Caki2 (cell line): Measurements from ENCODE around the gene ENO3. TPM values are rescaled to one million over a fixed set of nuclear protein-coding genes. Genes with fewer than 3 reads are reported as not detected.

Source experiments
- DNase-seq: peaks from one replicate; pipeline ENCODE4 v3.0.0-alpha.2; 2015; ENCODE audit warnings: low read depth
- in situ Hi-C: cut with HindIII; loops from 2 replicates; pipeline ENCODE4 v1.10.0; 2016; ENCODE audit warnings: low sequenced_read_pairs, low pct_unique_long_range_greater_than_20kb, mixed read lengths
- total RNA-seq: library from RNA; depleted of rRNA; stranded (reverse); fragments of >200 nt; shearing (Covaris generic); gene quantifications from 2 replicates; pipeline ENCODE4 v1.2.3, GENCODE V29; 2014; ENCODE audit warnings: low replicate concordance

Gene ENO3
- total RNA-seq, 1 experiment from 2014 or later = 4.5 TPM

DNA sequence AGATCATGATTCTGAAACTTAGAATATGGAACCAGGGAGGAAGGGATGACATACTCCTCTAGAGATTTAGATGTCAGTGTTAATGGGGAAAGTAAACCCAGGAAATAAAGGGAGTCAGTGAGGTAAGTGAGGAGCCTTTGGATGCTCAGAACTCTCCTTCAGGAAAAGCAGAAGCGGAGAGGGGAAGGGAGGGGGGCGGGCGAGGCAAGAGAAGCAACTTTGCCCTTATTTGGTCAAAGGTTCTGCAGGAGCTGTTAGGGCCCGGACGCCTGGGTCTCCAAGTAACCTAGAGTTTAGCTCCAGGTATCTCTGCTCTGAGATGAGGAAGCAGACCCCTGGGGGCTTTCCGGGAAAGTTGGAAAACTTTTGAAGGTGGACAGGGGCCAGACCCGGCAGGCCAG lies 3.9 kb upstream of the ENO3 start:
- in situ Hi-C loops = no loop called here
- DNase-seq = peak; percentile 26

DNA sequence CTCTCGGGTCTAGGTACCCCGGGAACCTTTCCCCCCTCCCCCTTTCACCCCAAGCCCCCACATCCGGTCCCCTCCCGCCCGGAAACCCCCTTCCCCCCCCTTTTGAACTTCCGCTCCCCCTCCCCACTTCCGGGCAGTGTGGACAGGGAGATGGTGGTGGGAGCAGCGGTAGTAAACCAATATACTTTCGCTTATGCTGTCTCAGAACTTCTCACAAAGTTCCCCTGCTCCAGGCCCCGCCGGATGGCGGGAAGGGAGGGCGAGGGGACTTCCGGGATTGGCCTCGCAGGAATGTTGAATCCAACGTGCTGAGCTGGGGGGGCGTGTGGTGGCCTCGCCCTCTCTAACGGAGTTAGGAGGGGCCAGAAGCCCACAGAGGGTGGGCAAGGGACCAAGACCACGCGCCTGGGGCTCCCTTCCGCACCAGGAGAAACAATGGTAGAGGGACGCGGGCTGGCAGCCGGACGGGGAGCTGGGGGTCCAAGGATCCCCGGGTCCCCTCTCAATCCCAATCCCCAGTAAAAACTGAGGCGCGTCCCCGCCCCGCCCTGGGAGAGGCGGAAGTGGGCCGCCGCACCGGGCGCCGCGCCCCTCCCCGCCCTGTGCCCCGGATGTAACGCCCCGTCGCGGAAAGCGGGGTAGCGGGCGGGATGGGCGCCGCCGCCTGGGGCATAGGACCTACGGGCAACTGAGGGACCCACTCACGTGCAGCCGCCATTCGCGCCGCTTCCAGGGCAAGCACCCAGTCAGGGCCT lies 3.3 kb upstream of the ENO3 start:
- DNase-seq = peak; percentile 63
- in situ Hi-C loops = no loop called here

DNA sequence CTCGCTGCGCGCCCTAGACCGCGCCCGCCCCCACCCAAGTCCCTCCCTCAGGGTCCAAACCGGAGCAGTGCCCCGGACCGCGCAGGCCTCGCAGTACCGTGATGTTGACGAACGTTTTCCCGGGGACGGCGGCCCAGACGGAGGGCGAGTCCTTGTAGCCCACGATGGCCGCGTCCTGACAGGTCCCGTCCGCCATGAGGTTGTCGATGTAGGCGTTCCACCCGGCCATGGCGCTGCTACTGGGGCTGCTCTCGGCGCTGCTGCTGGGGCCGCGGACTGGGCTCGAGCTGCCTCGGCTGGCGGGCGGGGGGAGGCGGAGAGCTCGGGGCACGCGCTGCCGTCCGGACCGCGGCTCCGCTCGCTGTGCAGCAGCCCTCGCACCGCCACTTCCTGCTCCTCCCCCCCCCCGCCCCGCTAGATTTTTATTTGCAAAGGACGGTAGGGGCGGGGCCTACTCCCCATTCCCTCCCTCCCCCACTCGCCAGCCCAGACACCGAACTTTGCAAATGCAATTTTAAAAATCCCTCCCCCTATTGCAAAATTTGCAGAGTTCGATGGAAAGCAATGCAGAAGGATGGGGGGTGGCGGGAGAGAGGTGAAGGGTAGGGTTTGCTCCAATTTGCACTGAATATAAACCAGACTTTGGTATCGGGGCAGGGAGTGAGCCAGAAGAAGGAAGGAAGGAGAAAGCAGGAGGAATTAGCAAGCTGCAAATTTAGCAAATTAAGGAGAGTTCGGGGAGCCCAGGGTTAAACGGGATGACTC lies 2.6 kb upstream of the ENO3 start, which contains the start of gene PFN1:
PFN1 (minus strand) TSS at position 365 of the 765 bp plus-strand sequence; CDS start at position 229, 136 bp downstream.
- DNase-seq = peak; percentile 87
- in situ Hi-C loops = no loop called here

DNA sequence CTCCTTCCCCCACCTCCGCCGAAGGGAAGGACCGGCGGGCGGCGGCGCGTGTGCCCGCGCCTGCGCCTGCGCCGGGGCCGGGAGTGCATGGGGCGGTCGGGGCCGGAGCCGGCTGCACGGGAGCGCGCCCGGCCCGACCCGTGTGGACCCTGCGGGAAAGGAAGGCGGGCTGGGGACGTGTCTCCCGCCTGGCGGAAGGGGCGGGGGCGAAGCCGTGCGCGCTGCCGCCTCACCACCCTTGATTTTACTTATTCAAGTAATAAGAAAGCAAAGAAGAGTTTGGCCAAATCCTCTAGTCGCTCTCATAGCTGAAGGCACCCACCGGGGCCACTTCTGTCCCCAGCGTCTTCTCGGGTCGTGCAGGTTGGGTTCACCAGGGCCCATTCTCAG lies 2.0 kb upstream of the ENO3 start:
- DNase-seq = peak; percentile 95
- in situ Hi-C loops = no loop called here

DNA sequence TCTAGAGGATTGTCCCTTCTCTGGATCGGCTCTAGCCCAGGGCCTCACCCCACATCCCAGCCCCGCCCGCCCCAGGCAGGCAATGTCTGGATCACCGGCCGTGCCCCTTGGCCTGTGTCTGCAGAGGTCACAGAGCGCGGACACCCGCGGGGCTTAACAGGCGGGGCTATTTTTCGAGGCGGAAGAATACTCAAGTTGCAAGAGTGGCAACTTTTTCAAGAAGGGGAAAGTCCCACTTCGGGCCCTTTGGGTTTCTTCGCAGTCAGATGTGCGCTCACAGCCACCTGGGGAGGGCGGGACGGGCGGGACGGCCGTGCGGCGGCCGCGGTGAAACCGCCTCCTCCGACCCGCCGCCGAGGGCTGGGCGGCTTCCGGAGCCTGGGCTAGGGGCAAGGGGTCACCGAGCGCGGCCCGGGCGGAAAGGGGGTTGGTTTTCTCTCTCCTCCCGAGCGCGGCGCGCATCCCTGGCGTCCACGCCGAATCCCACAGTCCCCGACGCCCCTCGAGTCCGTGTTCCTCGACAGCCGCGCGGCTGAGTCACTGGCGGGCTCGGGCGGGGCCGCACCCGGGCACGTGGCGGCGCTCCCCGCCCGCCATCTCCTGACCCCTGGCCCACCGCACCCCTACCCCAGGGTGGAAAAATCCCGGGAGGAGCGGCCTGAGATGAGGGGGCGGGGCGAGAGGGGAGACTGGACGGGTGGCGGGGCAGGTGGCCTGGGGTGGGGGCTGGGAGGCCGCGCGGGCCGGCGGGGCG lies 1.4 kb upstream of the ENO3 start:
- DNase-seq = peak; percentile 83
- in situ Hi-C loops = no loop called here

DNA sequence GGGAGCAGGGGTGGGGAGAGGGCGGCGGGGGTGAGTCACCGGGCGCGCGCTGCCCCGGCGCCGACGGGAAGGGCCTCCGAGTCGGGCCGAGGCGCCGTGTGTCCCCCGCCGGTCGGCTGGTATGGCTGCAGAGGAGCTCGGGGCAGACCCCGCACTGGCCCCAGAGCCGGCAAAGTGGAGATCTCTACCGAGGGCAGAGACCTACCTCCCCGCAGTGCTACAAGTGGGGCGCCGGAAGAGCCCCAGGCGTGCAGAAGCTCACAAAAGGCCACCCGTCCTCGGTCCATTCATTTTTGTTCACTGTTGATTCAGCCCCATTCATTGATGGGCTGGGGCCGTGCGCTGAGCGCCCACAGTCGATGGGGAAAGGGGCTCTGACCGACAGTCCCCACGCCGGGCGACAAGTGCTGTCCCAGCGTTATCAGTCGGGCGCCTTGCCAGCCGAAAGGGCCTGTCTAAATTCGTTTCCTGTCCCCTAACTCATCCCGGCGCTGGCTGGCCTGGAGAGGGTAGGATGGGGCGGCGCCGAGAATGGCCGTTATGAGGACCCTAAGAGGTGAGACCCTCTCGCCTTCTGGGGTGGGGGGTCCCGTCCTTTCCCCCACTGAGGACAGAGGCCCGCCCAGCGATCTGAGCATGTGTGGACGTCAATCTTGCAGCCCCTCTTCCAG lies 709 bp upstream of the ENO3 start:
- peak; percentile 51 for DNase-seq
- in situ Hi-C loops = no loop called here

DNA sequence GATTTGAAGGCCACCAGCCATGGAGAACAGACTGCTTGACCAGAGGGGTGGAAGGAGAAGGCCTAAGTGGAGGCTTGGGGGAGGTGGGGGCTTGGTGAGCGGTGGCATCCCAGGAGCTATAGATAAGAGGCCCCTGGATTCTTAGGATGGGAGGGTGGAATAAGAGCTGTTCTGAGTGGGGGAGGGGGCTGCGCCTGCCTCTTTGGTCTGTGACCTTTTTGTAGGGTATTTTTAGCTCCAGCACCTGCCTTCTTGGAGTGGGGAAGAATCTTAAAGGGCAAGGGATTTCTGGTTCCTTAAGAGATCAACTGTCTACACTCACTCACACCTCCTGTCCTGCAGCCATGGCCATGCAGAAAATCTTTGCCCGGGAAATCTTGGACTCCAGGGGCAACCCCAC lies 567 bp downstream of the ENO3 start:
- no peak for DNase-seq
- in situ Hi-C loops = no loop called here

DNA sequence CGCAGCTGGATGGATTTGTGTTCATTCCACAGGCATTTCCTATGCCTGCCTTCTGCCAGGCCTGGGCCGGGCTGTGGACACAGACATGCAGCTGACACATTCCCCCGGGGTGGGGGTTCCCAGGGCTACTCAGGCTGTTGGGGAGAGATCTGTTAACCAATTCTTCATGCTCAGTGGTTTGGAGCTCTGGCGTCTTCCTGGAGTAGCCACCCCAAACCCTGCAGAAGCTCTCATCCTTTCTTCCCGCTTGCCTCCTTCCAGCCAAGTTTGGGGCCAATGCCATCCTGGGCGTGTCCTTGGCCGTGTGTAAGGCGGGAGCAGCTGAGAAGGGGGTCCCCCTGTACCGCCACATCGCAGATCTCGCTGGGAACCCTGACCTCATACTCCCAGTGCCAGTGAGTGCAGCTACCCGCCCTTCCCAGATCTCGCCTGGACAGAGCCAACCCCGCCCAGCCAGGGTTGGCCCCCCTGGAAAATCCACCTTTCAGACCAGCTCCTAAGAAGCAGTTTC lies 2.6 kb downstream of the ENO3 start:
- in situ Hi-C loops = no loop called here
- peak; percentile 58 for DNase-seq

DNA sequence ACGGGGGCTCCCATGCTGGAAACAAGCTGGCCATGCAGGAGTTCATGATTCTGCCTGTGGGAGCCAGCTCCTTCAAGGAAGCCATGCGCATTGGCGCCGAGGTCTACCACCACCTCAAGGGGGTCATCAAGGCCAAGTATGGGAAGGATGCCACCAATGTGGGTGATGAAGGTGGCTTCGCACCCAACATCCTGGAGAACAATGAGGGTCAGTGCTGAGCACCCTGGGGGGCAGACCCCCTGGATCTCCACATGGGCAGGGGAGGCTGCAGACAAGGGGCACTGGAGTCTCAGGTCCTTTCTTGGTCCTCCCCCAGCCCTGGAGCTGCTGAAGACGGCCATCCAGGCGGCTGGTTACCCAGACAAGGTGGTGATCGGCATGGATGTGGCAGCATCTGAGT lies 4.2 kb downstream of the ENO3 start:
- in situ Hi-C loops = no loop called here
- DNase-seq = no peak

DNA sequence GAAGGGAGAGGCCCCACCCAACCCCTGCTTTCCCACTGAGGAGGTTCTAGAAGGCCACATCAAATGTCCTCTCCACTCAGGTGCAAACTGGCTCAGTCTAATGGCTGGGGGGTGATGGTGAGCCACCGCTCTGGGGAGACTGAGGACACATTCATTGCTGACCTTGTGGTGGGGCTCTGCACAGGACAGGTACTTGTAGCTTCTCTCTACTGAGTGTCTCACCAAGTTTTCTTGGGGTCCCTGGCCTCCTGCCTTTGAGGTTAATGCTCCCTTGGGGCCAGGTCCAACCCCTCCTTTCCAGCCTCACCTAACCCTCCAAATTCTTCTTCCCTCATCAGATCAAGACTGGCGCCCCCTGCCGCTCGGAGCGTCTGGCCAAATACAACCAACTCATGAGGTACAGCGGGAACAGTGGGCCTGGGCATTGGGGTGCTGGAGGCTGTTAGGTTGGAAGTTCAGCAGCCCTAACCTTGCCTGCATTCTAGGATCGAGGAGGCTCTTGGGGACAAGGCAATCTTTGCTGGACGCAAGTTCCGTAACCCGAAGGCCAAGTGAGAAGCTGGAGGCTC lies 5.7 kb downstream of the ENO3 start:
- in situ Hi-C loops = no loop called here
- DNase-seq = no peak

DNA sequence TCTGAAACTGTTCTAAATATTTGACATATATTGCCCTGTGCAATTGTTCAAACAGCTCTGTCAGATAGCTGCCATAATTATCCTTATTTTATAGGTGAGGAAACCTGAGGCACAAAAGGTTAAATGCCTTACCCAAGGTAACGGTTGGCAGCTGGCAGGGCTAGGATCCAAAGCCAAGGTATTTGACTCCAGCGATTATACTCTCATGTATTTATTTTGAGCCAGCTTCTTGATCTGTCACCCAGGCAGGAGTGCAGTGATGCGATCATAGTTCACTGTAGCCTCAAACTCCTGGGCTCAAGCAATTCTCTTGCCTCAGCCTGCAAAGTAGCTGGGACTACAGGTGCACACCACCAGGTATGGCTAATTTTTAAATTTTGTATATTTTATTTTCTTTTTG lies 7.2 kb downstream of the ENO3 start:
- DNase-seq = no peak
- in situ Hi-C loops = no loop called here

DNA sequence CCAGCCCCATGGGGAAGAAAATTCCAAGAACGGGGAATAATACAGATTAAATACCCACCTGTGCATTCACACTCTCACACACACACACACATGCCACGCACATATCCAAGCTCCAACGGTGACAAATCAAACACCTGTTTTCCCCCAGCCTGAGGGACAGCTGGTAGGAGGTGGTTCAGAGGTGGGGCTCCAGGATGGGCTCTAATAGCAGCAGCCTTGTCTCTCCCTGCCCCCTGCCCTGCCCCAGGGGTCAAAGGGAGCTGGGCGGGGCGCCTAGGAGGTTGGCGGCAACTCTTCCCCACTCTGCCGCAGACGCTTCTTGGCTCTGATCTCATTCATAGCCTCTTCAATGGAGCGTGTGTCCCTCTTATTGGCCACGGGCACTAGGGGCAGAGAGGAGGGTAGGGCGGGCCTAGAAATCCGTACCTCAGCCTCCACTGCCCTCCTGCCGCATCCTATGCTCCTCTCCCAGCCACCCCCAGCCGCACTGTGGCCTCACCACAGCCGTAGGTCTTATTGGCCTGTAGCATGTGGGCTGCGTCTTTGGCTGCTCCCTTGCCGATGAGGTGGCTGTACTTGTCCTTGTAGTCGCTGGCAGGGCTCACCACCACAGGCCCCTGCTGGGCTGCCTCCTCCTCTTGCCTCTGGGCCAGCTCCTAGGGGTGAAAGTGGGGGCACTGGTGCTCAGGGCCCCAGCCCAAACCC lies 8.5 kb downstream of the ENO3 start:
- no peak for DNase-seq
- in situ Hi-C loops = no loop called here

DNA sequence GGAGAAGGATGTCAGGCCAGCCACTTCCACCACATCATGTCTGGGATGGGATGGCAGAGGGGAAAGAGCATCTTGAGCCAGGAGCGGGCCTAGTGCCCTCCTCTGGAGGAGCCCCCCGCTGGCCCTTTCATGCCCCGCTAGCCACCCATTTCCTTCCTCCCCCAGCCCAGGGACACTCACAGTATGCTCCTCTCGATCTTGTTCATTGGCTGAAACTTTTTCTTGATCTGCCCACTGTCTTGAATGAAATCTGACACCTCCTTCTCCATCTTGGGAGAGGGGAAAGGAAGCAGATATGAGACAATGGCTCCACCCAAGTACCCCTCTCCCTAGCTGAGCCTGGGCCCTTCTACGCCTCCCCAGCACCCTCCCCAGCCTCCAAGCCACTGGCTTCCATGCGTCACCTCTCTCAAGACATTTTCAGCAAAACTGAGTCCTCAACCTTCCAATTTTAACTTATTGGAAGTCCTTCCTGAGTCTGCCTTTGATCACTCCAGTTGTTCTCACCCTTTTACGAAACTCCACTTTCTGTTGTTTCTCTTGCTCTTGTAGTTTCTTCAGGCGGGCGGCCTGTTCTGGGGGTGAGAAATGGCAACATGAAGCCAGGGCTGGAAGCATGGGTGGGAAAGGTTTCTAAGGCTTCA lies 9.5 kb downstream of the ENO3 start:
- peak; percentile 48 for DNase-seq
- in situ Hi-C loops = no loop called here

DNA sequence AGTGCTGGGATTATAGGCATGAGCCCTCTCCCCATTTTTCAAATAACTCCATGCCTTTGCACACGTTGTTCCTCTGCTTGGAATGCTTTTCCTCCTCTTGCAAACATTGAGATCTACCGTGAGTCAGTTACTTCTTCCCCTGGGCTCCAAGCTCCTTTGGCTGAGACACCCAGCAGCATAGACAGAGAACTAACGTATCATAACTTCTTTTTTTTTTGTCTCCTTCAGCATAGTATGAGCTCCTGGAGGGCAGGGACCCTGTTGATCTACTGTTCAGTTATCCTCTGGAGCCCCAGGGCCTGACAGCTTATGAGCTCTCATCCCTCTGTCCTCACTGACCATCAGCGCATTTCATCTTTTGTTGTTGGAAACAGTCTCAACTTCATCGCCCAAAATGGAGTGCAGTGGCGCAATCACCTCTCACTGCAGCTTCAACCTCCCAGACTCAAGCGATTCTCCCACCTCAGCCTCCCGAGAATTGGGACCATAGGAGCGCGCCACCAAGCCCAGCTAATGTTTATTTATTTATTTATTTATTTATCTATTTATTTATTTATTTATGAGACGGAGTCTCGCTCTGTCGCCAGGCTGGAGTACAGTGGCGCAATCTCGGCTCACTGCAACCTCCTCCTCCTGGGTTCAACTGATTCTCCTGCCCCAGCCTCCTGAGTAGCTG lies 14.5 kb downstream of the ENO3 start:
- in situ Hi-C loops = no loop called here

DNA sequence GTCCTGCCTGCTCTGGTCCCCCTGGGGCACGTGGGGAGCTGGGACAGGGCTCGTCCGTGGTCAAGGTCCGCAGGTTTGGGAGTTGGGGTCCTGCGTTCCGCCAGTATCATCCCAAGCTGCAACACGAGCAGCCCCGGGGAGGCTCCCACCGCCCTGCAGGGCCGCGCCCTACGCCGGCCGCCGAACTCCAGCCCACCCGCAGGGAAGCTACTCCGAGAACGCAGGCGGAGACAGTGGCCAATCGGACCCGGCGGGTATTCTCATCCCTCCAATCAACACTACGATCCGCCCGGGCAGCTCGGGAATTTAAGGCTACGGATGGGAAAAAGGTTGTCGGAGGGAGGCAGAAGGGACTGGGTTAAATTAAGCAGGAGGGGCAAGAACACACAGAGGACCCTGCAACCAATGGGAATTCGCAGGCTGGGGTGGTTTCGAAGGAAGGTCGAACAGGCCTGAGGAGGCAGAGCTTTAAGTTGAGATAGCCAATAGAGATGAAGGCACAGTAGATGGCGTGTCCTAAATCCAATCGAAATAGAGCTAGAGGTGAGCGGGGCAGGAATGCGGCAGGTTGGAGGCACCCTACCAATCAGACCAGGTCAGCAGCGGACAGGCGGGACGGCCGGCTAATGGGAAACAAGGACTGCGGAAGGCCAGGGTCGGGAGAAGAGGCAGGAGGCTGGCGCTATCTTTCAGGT lies 16.1 kb downstream of the ENO3 start:
- DNase-seq = peak; percentile 99
- in situ Hi-C loops = no loop called here

More for the DNA sequence above, 14.5 kb downstream of the ENO3 start:
- DNase-seq = no peak
